HG03025 (cell line): ENCODE measurements around the gene GPATCH2.
"Not testable (repeated sequence)": the region's sequence is repeated elsewhere in the genome, so short reads cannot be mapped to it uniquely, and the experiment has no call there.

Source experiments
- ATAC-seq: cut with Tn5 transposase; IDR thresholded peaks from one replicate; pipeline ENCODE4 v1.9.1; 2021; ENCODE audit warnings: mild to moderate bottlenecking, moderate library complexity; ENCODE audit not compliant: unreplicated experiment, low FRiP score

Gene GPATCH2

DNA sequence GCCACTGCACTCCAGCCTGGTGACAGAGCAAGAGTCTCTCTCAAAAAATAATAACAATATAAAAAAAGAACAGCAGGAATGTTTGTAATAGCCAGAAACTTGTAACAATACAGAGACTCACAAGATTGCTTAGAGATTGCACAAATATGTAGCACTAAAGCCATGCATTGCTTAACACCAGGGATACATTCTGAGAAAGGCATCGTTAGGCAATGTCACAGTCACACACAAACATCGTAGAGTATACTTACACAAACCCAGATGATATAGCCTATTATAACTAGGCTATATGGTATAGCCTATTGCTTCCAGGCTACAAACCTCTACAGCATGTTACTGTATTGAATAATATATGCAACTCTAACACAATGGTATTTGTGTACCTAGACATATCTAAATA is 45.3 kb downstream of the GPATCH2 start:
- ATAC-seq: no peak

DNA sequence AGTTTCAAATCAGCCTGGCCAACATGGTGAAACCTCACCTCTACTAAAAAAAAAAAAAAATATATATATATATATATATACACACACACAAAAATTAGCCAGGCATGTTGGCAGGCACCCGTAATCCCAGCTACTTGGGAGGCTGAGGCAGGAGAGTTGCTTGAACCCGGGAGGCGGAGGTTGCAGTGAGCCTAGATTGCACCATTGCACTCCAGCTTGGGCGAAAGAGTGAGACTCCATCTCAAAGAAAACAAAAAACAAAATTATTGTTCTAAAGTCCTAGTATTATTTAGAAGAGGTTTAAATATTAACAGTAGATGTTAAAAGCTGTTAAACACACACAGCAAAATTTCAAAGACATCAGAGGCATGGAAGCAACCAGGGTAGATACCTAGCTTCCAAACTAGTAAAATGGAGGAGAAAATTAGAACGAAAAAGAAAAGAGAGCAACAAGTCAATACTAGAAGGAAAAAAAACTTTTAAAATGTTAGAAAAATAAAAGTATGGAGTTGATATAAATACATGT is 46.5 kb downstream of the GPATCH2 start:
- not testable (repeated sequence) for ATAC-seq

DNA sequence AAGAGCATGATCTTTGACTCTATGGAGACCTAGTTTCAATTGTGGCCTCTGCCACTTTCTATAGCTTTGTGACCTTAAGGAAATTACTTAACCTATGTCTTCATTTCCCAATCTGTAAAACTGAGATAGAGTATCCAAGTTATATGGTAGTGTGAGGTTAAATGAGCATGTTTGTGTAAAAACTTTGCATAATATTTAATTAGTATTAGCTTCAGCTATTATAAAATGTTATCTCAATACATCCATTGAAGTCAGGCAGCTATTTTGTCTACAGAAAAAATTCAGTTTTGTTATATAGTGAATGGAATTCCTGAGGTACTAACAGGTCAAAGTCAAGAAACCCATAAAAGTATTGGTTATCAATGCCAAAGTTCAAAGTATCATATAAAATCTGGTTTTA is 53.6 kb downstream of the GPATCH2 start:
- ATAC-seq: no peak

DNA sequence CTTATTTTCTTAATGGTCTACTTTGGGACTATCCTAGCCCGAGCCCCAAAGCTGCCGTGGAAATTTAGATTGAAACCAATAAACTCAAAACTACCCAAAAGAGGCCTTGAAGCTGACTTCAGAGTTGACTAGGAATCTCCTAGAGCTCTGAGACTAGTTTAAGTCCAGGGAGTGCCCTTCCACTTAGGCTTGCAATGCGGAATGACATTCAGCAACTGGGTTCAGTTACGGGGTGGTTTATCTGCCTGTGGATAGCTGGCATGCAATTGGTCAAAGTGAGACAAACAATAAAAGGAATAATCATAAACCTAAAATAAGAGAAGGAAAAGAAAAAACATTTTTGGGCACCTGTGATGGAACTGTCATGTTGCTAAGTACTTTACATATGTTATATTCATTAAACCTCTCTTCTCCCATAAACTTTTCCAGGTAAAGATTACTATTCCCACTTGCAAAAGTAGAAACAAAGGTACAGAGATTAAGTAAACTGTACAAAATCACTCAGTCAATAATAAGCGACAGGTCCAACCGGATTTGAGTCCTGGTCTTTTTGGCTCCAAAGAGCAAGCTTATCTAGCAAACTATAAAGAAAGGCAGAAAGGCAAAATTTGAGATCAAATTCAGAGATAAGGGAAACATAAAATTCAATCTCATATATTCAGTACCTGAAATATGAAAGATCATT is 56.5 kb downstream of the GPATCH2 start:
- ATAC-seq: no peak

DNA sequence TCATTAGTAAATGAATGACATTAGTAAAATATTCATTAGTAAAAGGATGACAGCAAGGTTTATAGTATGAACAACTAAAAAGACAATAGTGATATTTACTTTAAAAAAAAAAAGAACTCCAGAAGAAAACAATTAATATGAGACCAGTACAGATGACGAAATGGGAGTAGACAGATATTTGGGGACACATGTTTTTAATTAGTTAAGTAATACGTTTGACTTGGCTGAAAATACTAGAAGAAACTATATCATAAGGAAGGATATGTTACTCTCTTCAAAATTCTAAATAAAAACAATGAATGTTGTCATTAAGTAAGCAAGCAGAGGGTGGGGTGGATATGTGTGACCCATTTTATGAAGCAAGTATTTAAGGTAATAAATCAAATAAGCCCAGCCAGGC is 61.9 kb downstream of the GPATCH2 start:
- no peak for ATAC-seq

DNA sequence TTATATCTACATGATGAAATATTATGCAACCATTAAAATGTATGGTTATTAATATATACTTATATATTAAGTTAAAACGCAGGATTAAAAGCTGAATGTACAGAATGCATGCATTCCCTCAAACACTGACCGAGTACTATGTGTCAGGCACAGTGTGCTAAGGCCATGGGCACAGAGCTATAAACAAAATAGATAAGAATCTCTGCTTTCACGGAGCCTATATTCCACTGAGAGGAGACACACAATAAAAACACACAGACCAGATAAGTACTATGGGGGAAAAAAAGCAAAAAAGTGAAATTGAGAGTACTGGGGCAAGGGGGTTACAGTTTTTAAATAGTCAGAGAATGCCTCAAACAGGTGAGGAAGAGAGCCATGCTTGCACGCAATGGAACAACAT is 62.7 kb downstream of the GPATCH2 start:
- ATAC-seq: no peak

DNA sequence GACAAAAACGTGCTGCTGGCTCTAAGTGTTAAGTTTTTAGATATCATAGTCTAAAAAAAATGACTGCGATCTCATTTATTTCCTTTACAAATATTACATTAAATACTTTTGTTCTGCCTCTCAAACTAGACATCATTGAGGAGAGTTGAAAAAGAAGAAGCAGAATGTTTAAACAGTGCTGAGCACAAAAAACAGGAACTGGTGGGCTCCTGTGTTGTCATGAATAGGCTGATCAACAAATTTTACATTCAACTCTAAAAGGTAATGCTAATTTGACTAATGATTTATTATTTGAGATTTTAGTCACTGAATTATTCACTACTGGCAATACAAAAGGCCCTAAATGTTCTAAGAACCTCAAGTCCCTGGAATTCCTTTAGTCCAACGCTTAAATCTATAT is 66.1 kb downstream of the GPATCH2 start:
- no peak for ATAC-seq

DNA sequence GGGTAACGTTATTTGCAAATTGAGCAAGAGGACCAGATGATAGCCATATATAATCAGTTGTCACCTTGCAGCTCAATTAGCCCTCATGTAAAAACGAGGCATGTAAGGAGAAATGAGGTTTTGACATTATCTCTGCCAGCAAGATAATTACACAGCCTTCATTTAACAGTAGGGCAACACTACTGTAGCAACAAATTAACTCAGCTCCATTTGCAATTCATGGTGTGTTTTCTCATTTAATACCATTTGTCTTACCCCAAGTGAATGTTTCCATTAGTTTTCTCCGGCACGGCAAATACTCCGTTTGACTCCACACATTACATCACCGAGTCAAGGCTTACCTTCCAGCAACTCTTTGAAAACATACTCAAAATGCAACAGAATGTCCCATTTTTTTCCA is 66.7 kb downstream of the GPATCH2 start:
- no peak for ATAC-seq

DNA sequence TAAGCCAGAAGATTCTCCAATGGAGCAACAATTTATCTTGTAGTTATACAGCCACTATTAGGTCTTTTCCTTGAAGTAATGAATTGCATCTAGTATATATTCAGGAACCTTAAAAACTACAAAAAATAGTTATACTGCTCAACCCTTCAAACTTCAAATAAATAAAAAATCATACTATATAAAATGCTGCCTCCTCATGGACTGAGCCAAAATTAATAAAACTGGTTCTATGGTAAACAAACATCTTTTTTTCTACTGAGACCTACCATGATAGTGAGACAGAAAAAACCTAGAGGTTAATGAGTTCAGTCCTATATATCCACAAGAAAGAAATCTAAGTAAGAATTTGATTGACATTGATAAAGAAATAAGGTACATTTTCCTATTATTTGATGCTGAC is 67.7 kb downstream of the GPATCH2 start:
- no peak for ATAC-seq

DNA sequence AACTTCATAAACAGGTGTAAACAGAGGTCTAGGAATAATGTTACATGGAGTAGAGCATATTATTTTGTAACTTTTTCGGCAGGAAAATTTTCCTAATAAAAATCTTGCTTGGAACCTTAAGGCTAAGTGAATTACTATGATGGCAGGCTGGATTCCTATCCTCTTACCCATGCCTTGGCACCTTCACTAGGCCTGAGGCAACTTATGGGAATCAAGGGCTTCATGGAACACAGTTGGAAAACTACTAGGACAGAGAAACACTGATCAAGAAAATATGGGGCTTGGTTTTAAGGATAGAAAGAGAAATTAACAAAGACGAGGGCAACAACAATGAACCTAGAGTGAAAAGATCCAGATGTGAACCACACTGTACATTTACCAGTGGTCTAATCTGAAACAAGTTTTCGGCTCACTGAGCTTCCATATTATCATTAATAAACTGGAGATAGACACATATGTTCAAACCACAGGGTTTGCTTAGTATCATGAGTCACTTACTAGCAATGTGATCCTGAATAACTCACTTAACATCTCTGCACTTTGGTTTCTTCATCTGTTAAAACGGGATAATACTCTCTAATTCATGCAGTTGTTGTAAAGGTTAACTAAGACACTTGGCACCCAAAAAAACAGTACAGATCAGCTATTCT is 68.5 kb downstream of the GPATCH2 start:
- no peak for ATAC-seq

DNA sequence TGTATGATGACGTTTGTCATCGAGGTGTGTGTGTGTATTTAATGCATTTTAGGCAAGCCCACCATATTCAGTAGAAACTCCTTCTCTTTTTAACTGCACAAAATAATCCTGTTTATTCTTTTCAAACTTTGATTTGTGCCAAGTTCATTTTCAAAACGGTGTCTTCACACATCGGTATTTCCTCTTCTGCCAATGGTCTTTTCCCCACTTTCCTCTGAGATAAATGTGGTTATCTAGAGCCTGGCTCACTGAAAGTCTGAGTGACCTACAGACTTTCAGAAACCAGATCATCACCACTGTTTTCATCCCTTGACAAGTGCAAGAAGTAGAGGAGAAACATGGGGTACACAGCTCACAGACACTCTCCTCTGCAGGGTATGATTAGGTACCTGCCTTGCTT is 69.4 kb downstream of the GPATCH2 start:
- no peak for ATAC-seq

DNA sequence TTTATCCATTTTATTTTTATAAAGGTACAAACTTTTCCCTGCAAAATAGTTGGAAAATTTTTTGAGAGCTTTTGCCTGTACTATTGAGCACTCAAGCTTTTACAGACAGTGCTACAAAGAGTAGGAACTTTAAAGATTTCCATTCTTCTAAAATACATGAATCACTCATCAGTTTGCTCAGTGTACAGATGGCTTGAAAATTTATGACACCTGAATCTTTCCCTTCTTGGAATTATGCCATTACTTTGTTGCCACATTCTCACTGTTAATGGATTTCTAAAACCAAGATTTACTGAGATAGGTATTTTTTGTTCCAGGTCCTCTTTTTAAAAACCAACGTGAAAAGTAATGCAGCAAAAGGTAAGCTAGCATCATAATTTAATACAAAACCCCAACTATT is 76.0 kb downstream of the GPATCH2 start:
- ATAC-seq: no peak

DNA sequence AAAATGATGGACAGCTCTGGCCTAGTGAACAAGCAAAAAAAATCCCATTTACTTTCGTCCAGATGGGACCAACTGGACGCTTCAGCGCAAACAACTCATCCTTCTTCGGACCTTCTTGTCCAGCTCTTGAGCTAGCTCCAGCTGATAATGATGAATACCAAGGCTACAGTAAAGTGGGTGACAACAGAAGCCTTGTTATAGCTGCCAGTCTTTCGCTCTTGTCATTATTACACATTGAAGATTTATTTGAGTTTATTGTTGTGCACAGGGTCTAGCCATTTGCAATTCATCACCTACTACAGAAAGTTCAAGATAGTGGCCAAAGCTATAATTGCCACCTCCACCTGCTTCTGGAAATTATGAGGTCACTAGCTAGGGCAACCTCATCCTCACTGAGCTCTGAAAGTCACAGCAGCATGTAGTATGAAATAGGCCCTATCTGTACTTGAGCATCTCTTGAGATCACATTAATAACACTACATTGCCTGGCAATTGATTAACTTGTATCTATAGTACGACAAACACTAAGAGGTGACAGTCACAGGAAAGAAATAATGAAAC is 76.9 kb downstream of the GPATCH2 start:
- no peak for ATAC-seq

DNA sequence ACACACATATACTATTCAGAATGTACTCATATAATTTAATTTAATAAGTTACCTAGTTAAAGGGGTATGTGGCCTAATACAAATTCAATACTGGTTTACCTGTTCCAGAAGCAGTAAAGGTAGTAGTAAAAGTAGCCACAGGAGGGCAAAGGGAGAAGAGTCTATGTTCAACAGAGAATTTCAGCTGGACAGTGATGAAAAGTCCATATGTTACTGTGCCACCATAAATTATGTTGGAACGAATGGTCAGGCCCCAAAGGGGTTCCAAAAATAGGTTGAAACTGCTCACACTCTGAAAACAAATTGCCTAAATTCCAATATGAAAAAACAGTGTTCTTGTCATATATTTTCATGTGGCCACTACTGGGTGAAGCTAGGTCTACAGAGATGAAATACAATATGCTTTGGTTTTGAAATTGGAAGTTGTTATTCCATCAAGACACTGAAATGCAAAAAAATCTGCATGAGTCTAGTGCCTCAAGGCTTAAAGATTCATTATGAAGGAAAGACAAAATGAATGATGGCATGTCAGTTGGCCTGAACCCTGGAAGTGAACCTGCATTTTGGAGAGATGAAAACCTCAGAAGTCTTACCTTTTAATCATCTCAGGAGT is 78.4 kb downstream of the GPATCH2 start:
- no peak for ATAC-seq

DNA sequence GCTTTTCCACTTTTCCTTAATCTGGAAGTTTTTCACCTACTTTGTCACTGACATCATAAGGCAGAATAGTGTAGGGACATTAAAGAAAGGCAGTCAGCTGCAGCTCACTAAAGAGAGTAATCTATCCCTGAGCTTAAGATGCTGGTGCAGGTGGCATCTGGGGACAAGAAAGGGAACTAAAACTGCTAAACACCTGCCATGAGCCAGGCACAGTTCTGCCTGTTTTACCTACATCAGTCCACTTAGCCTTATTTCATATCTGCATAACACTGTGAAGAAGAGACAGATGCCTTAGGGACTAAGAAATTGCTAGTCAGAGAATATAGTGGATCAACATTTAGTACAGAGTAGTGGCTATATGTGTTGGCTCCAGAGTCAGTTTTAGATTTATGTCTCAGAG is 88.1 kb downstream of the GPATCH2 start:
- peak; percentile 99 for ATAC-seq

DNA sequence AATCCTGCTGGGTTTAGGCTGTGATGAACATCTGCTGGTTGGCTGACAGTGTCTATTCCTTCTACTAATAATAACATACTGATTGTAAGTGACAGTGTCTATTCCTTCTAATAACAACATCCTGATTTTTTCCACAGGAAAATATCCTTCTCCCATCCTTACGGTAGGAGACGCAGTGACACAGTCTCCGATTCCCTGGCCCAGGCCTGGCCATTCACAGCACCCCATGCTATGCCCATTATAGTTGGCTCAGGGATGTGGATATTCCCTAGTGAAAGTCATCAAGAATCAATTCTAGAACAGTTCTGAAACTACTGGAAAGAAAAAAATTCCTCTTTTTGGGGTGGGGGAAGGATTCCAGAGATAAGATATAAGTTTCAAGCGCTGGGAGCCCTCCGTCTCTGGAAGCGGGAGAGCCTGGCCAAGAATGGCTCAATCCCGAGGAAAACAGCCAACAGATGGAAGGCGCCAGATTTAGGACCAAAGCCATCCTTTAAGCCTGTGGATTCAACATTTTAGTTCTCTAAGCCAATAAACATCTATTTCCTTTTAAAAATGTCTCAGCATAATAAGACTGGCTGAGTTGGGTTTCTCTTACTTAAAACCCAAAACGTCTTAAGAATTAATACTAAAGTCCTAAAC is 88.6 kb downstream of the GPATCH2 start:
- no peak for ATAC-seq

DNA sequence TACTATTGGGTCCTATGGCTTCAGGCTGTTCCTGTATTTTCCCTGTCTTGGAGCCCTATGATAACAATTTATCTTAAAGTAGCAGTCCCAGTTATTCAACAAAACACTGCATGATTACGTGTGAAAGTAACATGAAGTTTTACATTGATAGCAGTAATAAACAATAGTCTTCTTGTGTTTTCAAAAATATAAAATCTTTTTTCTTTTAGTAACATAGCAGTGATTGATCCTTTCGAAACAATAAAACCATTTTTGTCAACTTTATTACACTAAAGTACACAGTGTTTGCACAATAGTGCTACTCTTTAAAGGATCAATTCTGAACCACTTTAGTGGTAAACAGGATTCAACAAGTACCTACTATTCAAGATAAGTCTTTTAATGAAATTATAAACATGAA is 90.6 kb downstream of the GPATCH2 start:
- no peak for ATAC-seq

DNA sequence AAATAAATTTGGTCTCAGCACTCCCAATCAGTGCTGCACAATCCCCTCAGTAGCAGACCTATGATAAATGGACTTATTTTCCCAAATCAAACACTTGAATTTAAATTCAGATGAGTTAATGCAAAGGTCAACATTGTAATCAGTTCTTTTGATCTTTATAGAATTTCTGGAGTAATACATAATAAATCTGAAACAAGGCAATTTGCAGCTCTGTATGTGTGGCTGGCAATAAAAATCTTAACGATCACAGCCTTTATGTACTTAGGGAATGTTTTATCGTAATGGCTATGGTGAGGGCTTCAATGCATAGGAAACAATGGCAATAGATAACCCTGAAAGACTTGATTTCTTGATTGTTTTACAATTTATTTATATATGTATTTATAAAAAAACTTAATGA is 91.4 kb downstream of the GPATCH2 start:
- no peak for ATAC-seq

DNA sequence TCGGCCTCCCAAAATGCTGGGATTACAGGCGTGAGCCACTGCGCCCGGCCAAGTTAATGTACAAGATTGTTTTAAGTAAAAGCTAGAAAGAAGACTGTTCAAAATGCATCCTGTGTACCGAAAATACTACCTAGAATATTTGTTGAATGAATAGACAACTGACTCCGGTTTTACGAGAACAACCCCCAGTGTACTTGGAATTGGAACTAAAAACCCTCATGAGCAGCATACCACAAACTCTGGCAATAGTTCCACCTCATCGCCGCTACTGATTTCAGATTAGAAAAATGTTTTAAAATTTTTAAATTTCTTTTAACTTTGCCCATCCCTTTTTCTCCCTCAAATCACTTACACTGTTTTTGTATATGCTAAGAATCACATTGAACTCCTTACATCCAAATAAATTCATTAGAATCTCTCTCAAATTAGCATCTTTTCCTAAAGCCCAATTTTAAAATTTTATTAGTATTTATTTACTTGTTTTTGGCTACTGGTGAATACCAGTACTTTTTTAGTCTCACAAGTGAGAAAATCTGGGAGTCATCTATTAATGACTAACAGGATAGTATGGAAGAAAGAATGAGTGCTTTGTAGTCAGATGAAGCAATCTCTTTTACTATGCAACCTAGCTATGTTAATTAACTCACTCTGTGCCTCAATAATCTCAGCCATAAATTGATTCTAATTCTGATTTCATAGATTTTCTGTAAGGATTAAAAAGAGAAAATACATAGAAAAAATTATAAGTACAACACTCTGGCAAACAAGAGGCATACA is 95.1 kb downstream of the GPATCH2 start:
- no peak for ATAC-seq

DNA sequence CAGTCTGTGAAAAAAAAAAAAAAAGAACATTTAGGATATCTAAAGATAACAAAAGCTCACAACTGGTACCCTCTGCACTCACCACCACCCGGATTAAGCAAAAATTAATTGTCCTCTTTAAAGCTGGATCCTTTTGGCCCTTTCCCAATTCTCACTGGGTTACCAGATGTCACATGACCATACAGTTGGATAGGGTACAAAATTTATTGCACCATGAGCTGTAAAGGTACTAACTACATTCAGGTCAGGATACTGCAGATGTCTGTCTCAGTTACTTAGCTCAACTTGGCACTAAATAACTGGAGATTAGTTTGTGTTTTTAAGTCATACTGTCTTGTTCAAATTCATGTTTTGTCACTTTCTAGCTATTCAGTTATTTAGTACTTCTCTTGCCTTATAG is 96.3 kb downstream of the GPATCH2 start:
- ATAC-seq: no peak
